Adrenal gland (tissue), 12 donors: ENCODE measurements around the gene RNF187. TPM values are rescaled to one million over a fixed set of nuclear protein-coding genes. Genes with fewer than 3 reads are reported as not detected.

Experiments used
- DNase-seq, 7 donors: peaks; one replicate each; pipeline ENCODE4 v3.0.0-alpha.2; 2019 to 2020
- H3K27ac ChIP-seq, 5 donors: fragments of 200-600 bp; sonication (generic) in 4 of 5; 1 replicate in 3 of 5; 2 replicates in 2 of 5; pipeline versions ENCODE4 v1.5.1 to v1.8.0; 2016 to 2020; ENCODE audit warnings: mild to moderate bottlenecking in 1 of 5
- H3K27me3 ChIP-seq: fragments of 200-600 bp; 2 replicates; pipeline ENCODE4 v1.8.0; 2021
- H3K36me3 ChIP-seq, 2 donors: fragments of 200-600 bp; replicated peaks in 1 of 2; 1 replicate in 1 of 2; 2 replicates in 1 of 2; pipeline versions ENCODE4 v1.5.1 to v1.8.0; 2018 to 2022
- H3K4me1 ChIP-seq, 2 donors: fragments of 200-600 bp; replicated peaks in 1 of 2; 1 replicate in 1 of 2; 2 replicates in 1 of 2; pipeline versions ENCODE4 v1.5.1 to v1.8.0; 2018 to 2021
- H3K4me3 ChIP-seq, 4 donors: fragments of 200-600 bp; sonication (generic) in 3 of 4; one replicate each; pipeline ENCODE4 v1.5.1; 2016 to 2018
- H3K9me3 ChIP-seq, 3 donors: fragments of 200-600 bp; sonication (generic) in 1 of 3; replicated peaks in 1 of 3; 1 replicate in 2 of 3; 2 replicates in 1 of 3; pipeline versions ENCODE4 v1.5.1 to v1.8.0; 2016 to 2021
- CTCF ChIP-seq, 6 experiments: fragments of 450-650 bp in 4 of 6; fragments of 200-600 bp in 2 of 6; sonication (generic) in 1 of 6; IDR thresholded peaks; 1 replicate in 5 of 6; 2 replicates in 1 of 6; pipeline versions ENCODE4 v1.5.1 to v1.8.0; 2016 to 2021; ENCODE audit warnings: antibody characterized with exemption in 6 of 6, mild to moderate bottlenecking in 2 of 6, moderate library complexity in 1 of 6
- POLR2A ChIP-seq, 2 donors: fragments of 450-650 bp; IDR thresholded peaks; one replicate each; pipeline ENCODE4 v1.6.1; 2017; ENCODE audit warnings: antibody characterized with exemption in 2 of 2, mild to moderate bottlenecking in 2 of 2, moderate library complexity in 1 of 2
- WGBS, 4 donors: extraction: QIAGEN DNeasy Blood & Tissue Kit in 2 of 4; methylation state at CpG; one replicate each; pipeline versions ENCODE4 v1.1.5 to v1.1.7; 2013 to 2017; 5-methylcytosine and 5-hydroxymethylcytosine counted together
- intact Hi-C, 2 donors: fragments of 100-400 bp; cut with DNase I; formaldehyde crosslinking; loops; one replicate each; pipeline versions ENCODE4 v1.14.1 to v1.15.0; 2022 to 2023
- polyA plus RNA-seq, 3 donors: library from polyadenylated mRNA; stranded (reverse); fragments of 200-250 nt in 2 of 3; fragments of 350-450 nt in 1 of 3; fragmentation: Illumina TruSeq in 1 of 3; extraction: RNeasy Lipid Tissue Mini Kit (QIAGEN cat#74804) in 1 of 3; gene quantifications; one replicate each; pipeline ENCODE4 v1.2.3, GENCODE V29; 2013 to 2014
- total RNA-seq, 9 donors: library from RNA; depleted of rRNA in 4 of 9; stranded (reverse); fragments of >200 nt in 4 of 9; fragments of 120-200 nt in 1 of 9; fragmentation: NEBNext Ultra II Directional in 1 of 9; extraction: Animal tissue kit (Norgen Biotek cat#: 25700) in 1 of 9; gene quantifications; one replicate each; pipeline versions ENCODE4 v1.1.0 to v1.2.4, GENCODE V29; 2013 to 2023
- donor health status: healthy with polysubstance abuse.
- donor health status: Bipolar disorder and iron deficiency.
- donor health status: DM: yes; HTN: yes; CAD: no.
- donor health status: DM: no; HTN: no; CAD: no.
- donor health status: DM: no; HTN: no; CAD: no.
- donor health status: DM: yes; HTN: yes; CAD: no.

Gene RNF187
- total and polyA plus RNA-seq, 12 donors = 21.9 to 306 (median 149) TPM

GRCh38 chr1:228511546-228512445 lies 24.6 kb downstream of the RNF187 start:
- 69 to 86% (median 73%) methylated on average over 9 to 13 of the region's 13 CpGs for WGBS, 4 donors
- Histone ChIP-seq H3K4me3 (no peak overlapping the region), H3K9me3 (no peaks in the 10 kb centered on the region), H3K36me3 (no peaks in the 10 kb centered on the region), H3K4me1 (no peaks in the 10 kb centered on the region), H3K27me3 (peaks cover 4% of the 10 kb centered on the region), H3K27ac (no peak overlapping the region)
- DNase-seq = peak in 3 of 7 donors; percentile 9 to 24 (median 12)
- intact Hi-C loops = loop anchor here in 1 of 2 donors (5.0 kb wide), 1 partner anchor 39 kb away; no protein-coding TSS in a partner anchor
- no peak for TF ChIP-seq POLR2A (IDR thresholded peaks at IDR 0.05)

GRCh38 chr1:228512781-228513198 lies 25.6 kb downstream of the RNF187 start:
- DNase-seq = peak in 3 of 7 donors; percentile 6
- no peaks in the 10 kb centered on the region for H3K36me3 ChIP-seq
- WGBS, 4 donors = 50 to 72% (median 63%) methylated on average over 4 of the region's 4 CpGs
- no peaks in the 10 kb centered on the region for H3K9me3 ChIP-seq
- H3K4me1 ChIP-seq = no peaks in the 10 kb centered on the region
- intact Hi-C loops = loop anchor here in 1 of 2 donors (5.0 kb wide), 1 partner anchor 40 kb away; no protein-coding TSS in a partner anchor
- no peak for TF ChIP-seq CTCF (IDR thresholded peaks at IDR 0.05)
- TF ChIP-seq POLR2A (IDR thresholded peaks at IDR 0.05) = no peak
- peaks cover 4% of the 10 kb centered on the region for H3K27me3 ChIP-seq
- no peak overlapping the region for H3K4me3 ChIP-seq
- no peak overlapping the region for H3K27ac ChIP-seq

GRCh38 chr1:228513236-228513900 lies 26.2 kb downstream of the RNF187 start:
- Histone ChIP-seq H3K4me1 (no peaks in the 10 kb centered on the region), H3K36me3 (no peaks in the 10 kb centered on the region), H3K27me3 (peaks cover 4% of the 10 kb centered on the region), H3K27ac (no peak overlapping the region), H3K9me3 (no peaks in the 10 kb centered on the region), H3K4me3 (no peak overlapping the region)
- DNase-seq = peak in 2 of 7 donors; percentile 11 to 13
- intact Hi-C loops = loop anchor here in 1 of 2 donors (5.0 kb wide), 1 partner anchor 41 kb away; no protein-coding TSS in a partner anchor
- 50 to 58% (median 57%) methylated on average over 13 to 14 of the region's 14 CpGs for WGBS, 4 donors
- TF ChIP-seq POLR2A (IDR thresholded peaks at IDR 0.05) (no peak), CTCF (IDR thresholded peaks at IDR 0.05) (no peak)

- DNase-seq = peak in 2 of 7 donors; percentile 13 to 15
- H3K36me3 ChIP-seq = no peaks in the 10 kb centered on the region
- no peaks in the 10 kb centered on the region for H3K9me3 ChIP-seq
- H3K27me3 ChIP-seq = peaks cover 4% of the 10 kb centered on the region
- intact Hi-C loops = loop anchor here in 1 of 2 donors (5.0 kb wide), 1 partner anchor 42 kb away; no protein-coding TSS in a partner anchor
- H3K27ac ChIP-seq = no peak overlapping the region
- no peaks in the 10 kb centered on the region for H3K4me1 ChIP-seq
- H3K4me3 ChIP-seq = no peak overlapping the region
- TF ChIP-seq CTCF (IDR thresholded peaks at IDR 0.05) = no peak
- no peak for TF ChIP-seq POLR2A (IDR thresholded peaks at IDR 0.05)
- WGBS, 4 donors = 50 to 81% (median 64%) methylated on average over 7 of the region's 7 CpGs
Observed at GRCh38 chr1:228514421-228514820, 27.2 kb downstream of the RNF187 start.
